Thymus (tissue), 11 donors: ENCODE measurements around the gene SPTB. TPM values are rescaled to one million over a fixed set of nuclear protein-coding genes. Genes with fewer than 3 reads are reported as not detected.

Source experiments
- DNase-seq, 9 donors: peaks; one replicate each; pipeline ENCODE4 v3.0.0-alpha.2; 2013; ENCODE audit warnings: low spot score in 9 of 9, low read depth in 6 of 9, missing footprints in 1 of 9
- H3K27ac ChIP-seq, 2 donors: one replicate each; pipeline ENCODE4 v1.5.1; 2013; ENCODE audit warnings: control low read depth in 1 of 2, low read depth in 1 of 2, low read length in 1 of 2, mild to moderate bottlenecking in 1 of 2, moderate library complexity in 1 of 2
- H3K27me3 ChIP-seq, 2 donors: one replicate each; pipeline ENCODE4 v1.5.1; 2013; ENCODE audit warnings: low read length in 1 of 2; ENCODE audit not compliant: control insufficient read depth in 2 of 2, insufficient read depth in 1 of 2
- H3K36me3 ChIP-seq, 2 donors: one replicate each; pipeline ENCODE4 v1.5.1; 2013; ENCODE audit warnings: low read length in 1 of 2, mild to moderate bottlenecking in 1 of 2, moderate library complexity in 1 of 2; ENCODE audit not compliant: control insufficient read depth in 2 of 2, insufficient read depth in 2 of 2
- H3K4me1 ChIP-seq, 2 donors: one replicate each; pipeline ENCODE4 v1.5.1; 2013; ENCODE audit warnings: low read length in 2 of 2; ENCODE audit not compliant: control insufficient read depth in 2 of 2, insufficient read depth in 2 of 2
- H3K4me3 ChIP-seq, 2 donors: one replicate each; pipeline ENCODE4 v1.5.1; 2013; ENCODE audit warnings: low read length in 2 of 2, control low read depth in 1 of 2, mild to moderate bottlenecking in 1 of 2
- H3K9me3 ChIP-seq, 2 donors: one replicate each; pipeline ENCODE4 v1.5.1; 2013; ENCODE audit warnings: low read length in 1 of 2, mild to moderate bottlenecking in 1 of 2; ENCODE audit not compliant: control insufficient read depth in 2 of 2, insufficient read depth in 1 of 2
- WGBS: extraction: QIAGEN DNeasy Blood & Tissue Kit; methylation state at CpG from one replicate; pipeline ENCODE4 v1.1.7; 2013; 5-methylcytosine and 5-hydroxymethylcytosine counted together
- polyA plus RNA-seq: library from polyadenylated mRNA; stranded (reverse); fragments of 200-250 nt; gene quantifications from one replicate; pipeline ENCODE4 v1.2.3, GENCODE V29; 2013
- total RNA-seq: library from RNA; stranded (reverse); fragments of 120-200 nt; gene quantifications from one replicate; pipeline ENCODE4 v1.2.4, GENCODE V29; 2013
- donor health status: healthy.

The SPTB gene
- total and polyA plus RNA-seq, 2 donors, result 1.1 to 1.8 TPM

- Histone ChIP-seq H3K4me3 (no peak overlapping the region), H3K4me1 (no peaks in the 10 kb centered on the region), H3K9me3 (no peaks in the 10 kb centered on the region), H3K36me3 (no peaks in the 10 kb centered on the region), H3K27me3 (peaks cover 0 to 2% of the 10 kb centered on the region in 2 donors), H3K27ac (no peak overlapping the region)
- 97% methylated on average over 11 of the region's 11 CpGs for WGBS
- DNase-seq, result no peak
Measured at GRCh38 chr14:64796369-64796768, 83.3 kb downstream of the SPTB start.

DNA sequence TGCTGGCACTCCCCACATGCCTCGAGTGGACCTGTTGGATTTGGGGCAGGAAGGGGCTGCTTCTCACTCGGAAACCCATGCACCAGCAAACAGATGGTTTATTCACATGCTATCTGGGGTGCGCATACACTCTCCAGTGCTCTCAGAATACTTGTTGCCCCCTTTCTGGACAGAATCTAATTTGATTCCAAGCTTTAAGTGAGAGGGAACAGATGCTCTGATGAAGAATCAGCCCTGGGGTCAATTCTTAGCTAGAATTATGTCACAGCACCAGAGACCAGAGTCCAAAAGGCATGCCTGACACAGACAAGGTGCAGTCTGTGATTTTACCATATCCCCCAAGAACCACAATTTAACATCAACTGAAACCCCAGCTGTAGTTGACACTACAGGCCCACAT is 83.8 kb downstream of the SPTB start:
- WGBS, result 92% methylated on average over 3 of the region's 3 CpGs
- no peak overlapping the region for H3K4me3 ChIP-seq
- H3K9me3 ChIP-seq, result no peaks in the 10 kb centered on the region

GRCh38 chr14:64795211-64795610 is 84.5 kb downstream of the SPTB start:
- 98% methylated on average over 16 of the region's 16 CpGs for WGBS
- no peak overlapping the region for H3K27ac ChIP-seq
- no peaks in the 10 kb centered on the region for H3K36me3 ChIP-seq
- H3K4me1 ChIP-seq, result no peaks in the 10 kb centered on the region
- no peaks in the 10 kb centered on the region for H3K9me3 ChIP-seq
- no peak for DNase-seq
- H3K4me3 ChIP-seq, result no peak overlapping the region
- H3K27me3 ChIP-seq, result peaks cover 0 to 2% of the 10 kb centered on the region in 2 donors

More for the DNA sequence above, 83.8 kb downstream of the SPTB start:
- no peaks in the 10 kb centered on the region for H3K36me3 ChIP-seq
- no peak for DNase-seq
- H3K27ac ChIP-seq, result no peak overlapping the region
- peaks cover 0 to 2% of the 10 kb centered on the region in 2 donors for H3K27me3 ChIP-seq
- H3K4me1 ChIP-seq, result no peaks in the 10 kb centered on the region

- no peaks in the 10 kb centered on the region for H3K36me3 ChIP-seq
- DNase-seq, result no peak
- no peak overlapping the region for H3K27ac ChIP-seq
- H3K4me3 ChIP-seq, result no peak overlapping the region
- WGBS, result 96% methylated on average over 26 of the region's 26 CpGs
- no peaks in the 10 kb centered on the region for H3K4me1 ChIP-seq
- H3K27me3 ChIP-seq, result no peaks in the 10 kb centered on the region
- H3K9me3 ChIP-seq, result no peaks in the 10 kb centered on the region
Measured at GRCh38 chr14:64792871-64793560, 86.7 kb downstream of the SPTB start.

DNA sequence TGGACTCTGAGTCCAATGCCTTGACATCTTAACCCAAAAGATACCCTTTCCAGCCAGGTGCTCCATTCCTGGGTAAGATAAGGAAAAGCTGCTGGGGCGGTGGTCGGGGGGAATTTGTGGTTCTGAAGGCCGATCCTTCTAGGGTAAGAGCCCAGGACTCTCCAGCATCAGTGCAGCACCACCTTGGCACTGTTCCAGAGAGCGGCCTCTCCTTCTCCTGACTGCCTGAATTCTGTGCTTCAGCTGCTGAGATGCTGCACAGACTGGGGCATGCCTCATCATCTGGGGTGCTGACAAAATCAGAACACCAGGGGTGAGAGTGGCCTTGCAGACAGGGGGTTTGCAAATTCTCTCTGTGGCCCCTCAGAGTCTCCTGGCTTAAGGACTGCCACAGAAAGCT is 87.5 kb downstream of the SPTB start:
- DNase-seq, result no peak
- H3K27me3 ChIP-seq, result no peaks in the 10 kb centered on the region
- WGBS, result 93% methylated on average over 4 of the region's 4 CpGs

GRCh38 chr14:64790478-64790877 is 89.2 kb downstream of the SPTB start:
- Histone ChIP-seq H3K4me1 (no peaks in the 10 kb centered on the region), H3K36me3 (no peaks in the 10 kb centered on the region), H3K27me3 (no peaks in the 10 kb centered on the region), H3K4me3 (no peak overlapping the region), H3K9me3 (no peaks in the 10 kb centered on the region), H3K27ac (no peak overlapping the region)
- no peak for DNase-seq
- WGBS, result 84% methylated on average over 6 of the region's 6 CpGs

More for the DNA sequence above, 87.5 kb downstream of the SPTB start:
- no peaks in the 10 kb centered on the region for H3K36me3 ChIP-seq
- no peak overlapping the region for H3K4me3 ChIP-seq
- no peak overlapping the region for H3K27ac ChIP-seq
- no peaks in the 10 kb centered on the region for H3K4me1 ChIP-seq
- H3K9me3 ChIP-seq, result no peaks in the 10 kb centered on the region

DNA sequence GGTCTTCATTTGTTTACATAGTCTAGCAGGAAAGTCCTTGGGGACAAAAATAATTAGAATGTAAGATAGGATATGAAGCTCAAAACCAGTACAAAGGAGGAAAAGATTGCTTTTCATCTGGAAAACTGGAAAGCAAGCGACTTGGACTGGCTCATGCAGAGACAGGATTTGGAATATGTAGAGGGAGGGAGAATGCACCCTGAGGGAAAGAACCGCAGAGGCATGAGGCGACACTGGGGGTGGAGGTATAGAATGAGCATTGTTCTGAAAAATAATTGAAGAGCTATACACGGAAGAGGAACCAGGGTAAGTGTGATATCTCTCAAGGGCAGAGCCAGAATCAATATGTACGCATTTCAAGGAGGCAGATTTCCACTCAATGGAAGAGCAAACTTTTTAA is 90.0 kb downstream of the SPTB start:
- H3K27ac ChIP-seq, result no peak overlapping the region
- 94% methylated on average over 5 of the region's 5 CpGs for WGBS

GRCh38 chr14:64788706-64789105 is 91.0 kb downstream of the SPTB start:
- Histone ChIP-seq H3K27me3 (no peaks in the 10 kb centered on the region), H3K9me3 (no peaks in the 10 kb centered on the region), H3K36me3 (no peaks in the 10 kb centered on the region), H3K27ac (no peak overlapping the region), H3K4me1 (no peaks in the 10 kb centered on the region), H3K4me3 (no peak overlapping the region)
- 88% methylated on average over 1 of the region's 1 CpG for WGBS
- DNase-seq, result peak in 1 of 9 donors; percentile 21

More for the DNA sequence above, 90.0 kb downstream of the SPTB start:
- Histone ChIP-seq H3K4me1 (no peaks in the 10 kb centered on the region), H3K27me3 (no peaks in the 10 kb centered on the region), H3K9me3 (no peaks in the 10 kb centered on the region), H3K36me3 (no peaks in the 10 kb centered on the region), H3K4me3 (no peak overlapping the region)
- DNase-seq, result no peak

GRCh38 chr14:64787619-64788018 is 92.1 kb downstream of the SPTB start:
- H3K9me3 ChIP-seq, result no peaks in the 10 kb centered on the region
- H3K27me3 ChIP-seq, result no peaks in the 10 kb centered on the region
- H3K27ac ChIP-seq, result no peak overlapping the region
- 97% methylated on average over 6 of the region's 6 CpGs for WGBS
- H3K36me3 ChIP-seq, result no peaks in the 10 kb centered on the region
- no peaks in the 10 kb centered on the region for H3K4me1 ChIP-seq
- no peak for DNase-seq
- no peak overlapping the region for H3K4me3 ChIP-seq
